Measurements from ENCODE around the gene GMDS. TPM values are rescaled to one million over a fixed set of nuclear protein-coding genes. Genes with fewer than 3 reads are reported as not detected.

GMDS gene
- total and polyA plus RNA-seq, 2 donors (not counting 3 experiments of a cell fraction or from before 2014, with no cell fraction given), result 9.8 to 23.5 TPM

GRCh38 chr6:2132916-2133315 lies 112.5 kb downstream of the GMDS start:
- no peaks in the 10 kb centered on the region for H3K79me2 ChIP-seq (ENCODE audit: control insufficient read depth, insufficient read depth, low read length)
- CTCF ChIA-PET, result interaction anchor here (0.8 to 2.2 kb wide), 8 partner anchors 13 to 617 kb away, joined by 3 to 8 read pairs (median 4); no protein-coding TSS in a partner anchor
- BruUV-seq (replicated peaks), result no TSS peak
- no peak overlapping the region for H3K9ac ChIP-seq (replicated peaks; ENCODE audit: extremely low read depth, insufficient read depth, low read length)
- no peaks in the 10 kb centered on the region for H3K9me3 ChIP-seq (replicated peaks; ENCODE audit: control insufficient read depth, insufficient read depth, low read length)
- peaks cover 25% of the 10 kb centered on the region for H3K4me1 ChIP-seq (ENCODE audit: control insufficient read depth, extremely low read depth, insufficient read depth, low read length)
- H3K27me3 ChIP-seq (ENCODE audit: control insufficient read depth in 2 of 2, insufficient read depth in 2 of 2, low read length in 2 of 2), result no peaks in the 10 kb centered on the region
- H3K27ac ChIP-seq (ENCODE audit: insufficient read depth, low read depth, low read length), result no peak overlapping the region
- peak overlapping the region; percentile 63 for H3K4me2 ChIP-seq (ENCODE audit: insufficient read depth, low read length)
- FAIRE-seq, result no peak
- TF ChIP-seq FOS (IDR thresholded peaks at IDR 0.05; ENCODE audit: borderline replicate concordance, insufficient read depth, low read length) (no peak), GATA2 (IDR thresholded peaks at IDR 0.05; ENCODE audit: insufficient read depth, insufficient read length, low read depth, low read length) (no peak), JUN (IDR thresholded peaks at IDR 0.05; ENCODE audit: borderline replicate concordance, insufficient read depth, insufficient read length, low read depth) (no peak), MYC (IDR thresholded peaks at IDR 0.05; ENCODE audit: low read depth, low read length) (no peak), POLR2AphosphoS5 (IDR thresholded peaks at IDR 0.05; ENCODE audit: insufficient read depth, low read depth, low read length) (no peak), POLR2A (IDR thresholded peaks at IDR 0.05; ENCODE audit: low read depth, low read length) (no peak), EZH2 (IDR thresholded peaks at IDR 0.05; ENCODE audit: borderline replicate concordance, low read depth, low read length, severe bottlenecking) (no peak)
- TF ChIP-seq, protein P1, sequence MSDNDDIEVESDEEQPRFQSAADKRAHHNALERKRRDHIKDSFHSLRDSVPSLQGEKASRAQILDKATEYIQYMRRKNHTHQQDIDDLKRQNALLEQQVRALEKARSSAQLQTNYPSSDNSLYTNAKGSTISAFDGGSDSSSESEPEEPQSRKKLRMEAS (IDR thresholded peaks at IDR 0.05; ENCODE audit: insufficient read depth, insufficient read length), result no peak
- TF ChIP-seq, protein P2, sequence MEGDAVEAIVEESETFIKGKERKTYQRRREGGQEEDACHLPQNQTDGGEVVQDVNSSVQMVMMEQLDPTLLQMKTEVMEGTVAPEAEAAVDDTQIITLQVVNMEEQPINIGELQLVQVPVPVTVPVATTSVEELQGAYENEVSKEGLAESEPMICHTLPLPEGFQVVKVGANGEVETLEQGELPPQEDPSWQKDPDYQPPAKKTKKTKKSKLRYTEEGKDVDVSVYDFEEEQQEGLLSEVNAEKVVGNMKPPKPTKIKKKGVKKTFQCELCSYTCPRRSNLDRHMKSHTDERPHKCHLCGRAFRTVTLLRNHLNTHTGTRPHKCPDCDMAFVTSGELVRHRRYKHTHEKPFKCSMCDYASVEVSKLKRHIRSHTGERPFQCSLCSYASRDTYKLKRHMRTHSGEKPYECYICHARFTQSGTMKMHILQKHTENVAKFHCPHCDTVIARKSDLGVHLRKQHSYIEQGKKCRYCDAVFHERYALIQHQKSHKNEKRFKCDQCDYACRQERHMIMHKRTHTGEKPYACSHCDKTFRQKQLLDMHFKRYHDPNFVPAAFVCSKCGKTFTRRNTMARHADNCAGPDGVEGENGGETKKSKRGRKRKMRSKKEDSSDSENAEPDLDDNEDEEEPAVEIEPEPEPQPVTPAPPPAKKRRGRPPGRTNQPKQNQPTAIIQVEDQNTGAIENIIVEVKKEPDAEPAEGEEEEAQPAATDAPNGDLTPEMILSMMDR (IDR thresholded peaks at IDR 0.05; ENCODE audit: extremely low read depth in 1 of 2, insufficient read depth in 1 of 2, low read depth in 1 of 2, low read length in 2 of 2), result no peak
- intact Hi-C loops (cut with micrococcal nuclease) (loop anchor here (5.0 kb wide), 1 partner anchor 114 kb away; the partner anchor contains the start of gene GMDS), dilution Hi-C loops (cut with MboI; ENCODE audit: extremely low pct_ligation_motif_present, low sequenced_read_pairs) (no loop called here)
- peak; percentile 38 for DNase-seq (ENCODE audit: low read depth, low spot score)
- no peak overlapping the region for H2AFZ ChIP-seq (ENCODE audit: low read depth, low read length)
- H3K9me1 ChIP-seq (replicated peaks; ENCODE audit: control insufficient read depth, extremely low read depth, insufficient read depth, low read length), result no peaks in the 10 kb centered on the region
- H3K36me3 ChIP-seq (ENCODE audit: control insufficient read depth in 2 of 2, extremely low read depth in 1 of 2, insufficient read depth in 2 of 2, low read length in 2 of 2), result no peaks in the 10 kb centered on the region
- H3K4me3 ChIP-seq (replicated peaks in 1 of 3; ENCODE audit: insufficient read depth in 1 of 3, low read depth in 1 of 3, low read length in 3 of 3), result no peak overlapping the region
- H4K20me1 ChIP-seq (replicated peaks; ENCODE audit: control insufficient read depth, extremely low read depth, insufficient read depth, low read length), result no peaks in the 10 kb centered on the region
- POLR2A ChIA-PET, result no interaction called here

Data from endothelial cell of umbilical vein (primary cell).